GM12891 (cell line): ENCODE data around the gene ZNF438.
"Not testable (repeated sequence)": the region's sequence is repeated elsewhere in the genome, so short reads cannot be mapped to it uniquely, and the experiment has no call there.

Experiments
- DNase-seq: peaks from one replicate; pipeline ENCODE4 v3.0.0; 2011; ENCODE audit warnings: low spot score; ENCODE audit not compliant: insufficient read length
- FAIRE-seq: peaks from 2 replicates; lab custom pipeline; 2011; peaks lifted over from hg19 to GRCh38; lab: Jason Lieb, UNC
- PAX5 ChIP-seq: IDR thresholded peaks from 2 replicates; pipeline ENCODE4 v1.6.1; 2011; ENCODE audit warnings: low read length, moderate library complexity, mild to moderate bottlenecking; ENCODE audit not compliant: insufficient read depth, severe bottlenecking
- POLR2A ChIP-seq: IDR thresholded peaks from 2 replicates; pipeline ENCODE4 v1.6.1; 2011; ENCODE audit warnings: low read depth, low read length, control low read depth
- POLR2AphosphoS5 ChIP-seq: IDR thresholded peaks from 2 replicates; pipeline ENCODE4 v1.6.1; 2011; ENCODE audit warnings: low read depth, low read length, control low read depth
- POU2F2 ChIP-seq: IDR thresholded peaks from 2 replicates; pipeline ENCODE4 v1.6.1; 2011; ENCODE audit warnings: low read depth, mild to moderate bottlenecking, control low read depth, low read length, moderate library complexity
- SPI1 ChIP-seq: IDR thresholded peaks from 2 replicates; pipeline ENCODE4 v1.6.1; 2011; ENCODE audit warnings: low read depth, low read length, control low read depth
- TAF1 ChIP-seq: IDR thresholded peaks from 2 replicates; pipeline ENCODE4 v1.6.1; 2011; ENCODE audit warnings: low read depth, low read length, control low read depth

Gene ZNF438

DNA sequence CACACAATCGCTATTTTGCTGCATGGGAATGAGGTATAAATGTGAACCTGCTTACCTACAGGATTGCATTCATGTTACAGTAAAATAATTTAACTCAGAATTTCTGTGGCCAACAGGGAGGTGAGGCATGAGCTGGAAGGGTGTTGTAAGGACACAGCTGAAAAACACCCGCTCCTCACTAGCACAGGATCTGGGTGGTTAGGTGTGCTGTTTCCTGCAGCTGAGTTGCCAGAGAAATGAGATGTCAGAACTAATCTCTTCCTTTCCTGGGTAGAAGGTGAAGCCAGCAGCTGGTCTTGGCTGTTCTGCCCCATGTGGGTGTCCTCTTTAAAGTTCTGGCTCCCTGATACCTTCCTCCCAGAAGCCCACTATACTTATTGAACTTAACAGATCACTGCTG is 39.0 kb upstream of the ZNF438 start:
- TF ChIP-seq POU2F2: no peak
- TF ChIP-seq TAF1: no peak
- no peak for TF ChIP-seq SPI1
- TF ChIP-seq POLR2A: no peak
- no peak for TF ChIP-seq POLR2AphosphoS5
- no peak for TF ChIP-seq PAX5
- FAIRE-seq: no peak
- DNase-seq: no peak

DNA sequence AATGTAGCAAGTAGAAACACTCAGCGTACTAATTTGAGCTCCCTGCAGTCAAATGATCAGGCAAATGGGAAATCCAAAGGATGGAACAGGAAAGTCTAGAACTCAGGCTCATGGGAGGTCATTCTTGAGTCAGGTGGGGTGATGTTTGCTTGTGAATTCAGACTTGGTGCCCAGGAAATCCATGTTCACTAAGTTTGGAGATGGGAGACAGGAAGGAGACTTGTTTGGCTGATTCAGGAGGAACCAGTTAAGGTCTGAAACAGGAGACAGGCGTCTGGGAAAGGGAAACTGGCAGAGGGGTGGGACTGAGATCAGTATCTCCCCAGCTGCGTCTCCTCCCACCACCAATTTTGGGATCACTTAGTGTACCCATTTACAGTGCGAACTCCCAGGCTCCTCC is 38.4 kb upstream of the ZNF438 start:
- TF ChIP-seq POLR2A (no peak), SPI1 (no peak), TAF1 (no peak), PAX5 (no peak), POU2F2 (no peak), POLR2AphosphoS5 (no peak)
- DNase-seq: no peak
- no peak for FAIRE-seq

DNA sequence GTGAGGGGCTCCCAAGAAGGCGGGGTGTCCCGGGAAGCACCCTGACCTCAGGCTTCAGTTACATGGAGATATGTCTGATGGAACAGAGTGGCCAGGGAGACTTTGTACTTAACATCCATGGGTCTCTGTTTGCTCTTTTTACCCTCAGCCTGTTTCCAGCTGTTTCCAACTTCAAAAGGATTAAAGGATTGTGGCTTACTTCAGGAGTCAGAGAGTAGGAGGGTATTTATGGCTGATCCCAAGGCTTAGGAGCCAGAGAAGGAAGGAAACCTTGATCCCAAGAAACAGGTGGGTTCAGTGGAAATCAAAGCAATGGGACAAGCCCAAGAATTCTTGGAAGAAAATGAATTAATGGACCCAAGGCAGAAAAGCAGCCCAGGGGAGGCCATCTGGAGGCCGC is 37.7 kb upstream of the ZNF438 start:
- DNase-seq (no peak), FAIRE-seq (no peak)
- no peak for TF ChIP-seq POLR2A
- no peak for TF ChIP-seq POU2F2
- TF ChIP-seq POLR2AphosphoS5: no peak
- no peak for TF ChIP-seq SPI1
- no peak for TF ChIP-seq TAF1
- TF ChIP-seq PAX5: no peak

DNA sequence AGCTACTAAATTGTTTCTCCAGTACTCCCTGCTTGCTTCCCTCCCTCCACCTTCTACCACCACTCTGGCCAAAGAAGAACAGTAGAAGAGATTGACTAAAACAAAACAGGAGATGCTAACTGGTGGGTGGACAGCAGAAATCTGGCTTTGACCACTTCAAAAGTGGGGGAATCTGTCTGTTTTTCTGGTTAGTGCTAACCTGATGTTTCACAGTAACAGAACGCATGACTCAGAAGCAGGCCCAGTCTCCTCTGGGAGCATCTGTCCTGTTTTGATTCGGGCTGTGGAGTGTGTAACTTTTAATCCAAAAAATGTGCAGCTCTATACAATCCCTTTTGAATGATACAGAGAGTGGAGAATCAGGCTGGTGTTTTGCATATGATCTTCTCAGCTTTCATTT is 32.7 kb upstream of the ZNF438 start:
- DNase-seq (no peak), FAIRE-seq (no peak)
- TF ChIP-seq POU2F2: no peak
- no peak for TF ChIP-seq TAF1
- TF ChIP-seq SPI1: no peak
- TF ChIP-seq POLR2AphosphoS5: no peak
- TF ChIP-seq PAX5: no peak
- TF ChIP-seq POLR2A: no peak

DNA sequence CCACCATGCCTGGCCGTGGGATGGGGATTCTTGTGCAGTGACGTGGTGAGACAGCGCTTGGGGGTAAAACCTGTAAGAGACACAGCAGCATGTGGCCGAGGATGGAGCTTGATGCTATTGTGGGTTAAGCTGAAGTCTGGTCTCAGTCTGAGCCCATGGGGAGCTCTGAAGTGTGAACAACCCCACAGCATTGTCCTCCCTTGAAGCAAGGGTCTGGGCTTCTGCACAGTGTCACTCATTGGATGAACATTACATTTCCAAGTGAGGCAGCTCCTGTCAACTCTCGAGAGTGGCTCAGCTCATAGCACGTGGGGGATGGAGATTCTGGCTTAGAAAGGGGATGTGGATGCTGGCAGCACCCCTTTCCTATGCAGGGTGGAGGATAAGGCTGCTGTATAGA is 32.2 kb upstream of the ZNF438 start:
- DNase-seq (no peak), FAIRE-seq (no peak)
- TF ChIP-seq PAX5 (no peak), POLR2A (no peak), POLR2AphosphoS5 (no peak), SPI1 (no peak), POU2F2 (no peak), TAF1 (no peak)

DNA sequence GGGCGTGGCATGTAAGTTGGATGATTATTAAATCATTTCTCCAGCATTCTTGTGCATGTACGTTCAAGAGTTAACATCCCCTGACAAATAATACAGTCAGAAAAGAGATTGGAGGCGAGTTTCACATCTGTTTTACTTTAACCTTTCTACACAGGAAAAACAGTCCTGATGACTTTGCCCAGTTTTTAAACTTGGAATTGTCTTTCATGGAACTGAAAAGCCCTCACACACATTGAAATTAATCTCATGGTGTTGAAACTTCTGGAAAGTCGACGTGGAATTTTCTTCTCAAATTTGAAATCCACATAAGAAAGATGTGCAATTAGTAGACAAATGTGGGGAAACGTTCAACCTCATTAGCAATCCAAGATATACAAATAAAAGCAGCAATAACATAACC is 31.2 kb upstream of the ZNF438 start:
- no peak for DNase-seq
- TF ChIP-seq SPI1 (no peak), TAF1 (no peak), POLR2AphosphoS5 (no peak), POLR2A (no peak), POU2F2 (no peak), PAX5 (no peak)
- no peak for FAIRE-seq

DNA sequence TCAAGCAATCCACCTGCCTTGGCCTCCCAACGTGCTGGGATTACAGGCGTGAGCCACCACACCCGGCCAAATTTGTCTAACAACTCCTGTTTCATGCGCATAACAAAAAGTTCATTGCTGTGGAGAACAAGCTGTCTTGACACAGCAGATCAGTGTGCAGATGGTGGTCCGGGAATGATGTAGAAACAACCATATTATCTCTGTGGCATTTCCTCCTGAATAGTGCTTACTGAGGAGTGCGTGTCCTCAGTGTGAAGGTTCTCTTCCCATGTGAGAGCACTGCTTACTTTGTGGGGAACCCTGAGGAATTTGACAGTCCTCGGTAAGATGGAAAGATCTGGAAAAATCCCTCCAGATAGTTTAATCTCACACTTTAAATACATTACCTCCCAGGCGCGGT is 30.3 kb upstream of the ZNF438 start:
- TF ChIP-seq POU2F2 (no peak), SPI1 (no peak), POLR2AphosphoS5 (no peak), PAX5 (no peak), POLR2A (no peak), TAF1 (no peak)
- FAIRE-seq (no peak), DNase-seq (no peak)

DNA sequence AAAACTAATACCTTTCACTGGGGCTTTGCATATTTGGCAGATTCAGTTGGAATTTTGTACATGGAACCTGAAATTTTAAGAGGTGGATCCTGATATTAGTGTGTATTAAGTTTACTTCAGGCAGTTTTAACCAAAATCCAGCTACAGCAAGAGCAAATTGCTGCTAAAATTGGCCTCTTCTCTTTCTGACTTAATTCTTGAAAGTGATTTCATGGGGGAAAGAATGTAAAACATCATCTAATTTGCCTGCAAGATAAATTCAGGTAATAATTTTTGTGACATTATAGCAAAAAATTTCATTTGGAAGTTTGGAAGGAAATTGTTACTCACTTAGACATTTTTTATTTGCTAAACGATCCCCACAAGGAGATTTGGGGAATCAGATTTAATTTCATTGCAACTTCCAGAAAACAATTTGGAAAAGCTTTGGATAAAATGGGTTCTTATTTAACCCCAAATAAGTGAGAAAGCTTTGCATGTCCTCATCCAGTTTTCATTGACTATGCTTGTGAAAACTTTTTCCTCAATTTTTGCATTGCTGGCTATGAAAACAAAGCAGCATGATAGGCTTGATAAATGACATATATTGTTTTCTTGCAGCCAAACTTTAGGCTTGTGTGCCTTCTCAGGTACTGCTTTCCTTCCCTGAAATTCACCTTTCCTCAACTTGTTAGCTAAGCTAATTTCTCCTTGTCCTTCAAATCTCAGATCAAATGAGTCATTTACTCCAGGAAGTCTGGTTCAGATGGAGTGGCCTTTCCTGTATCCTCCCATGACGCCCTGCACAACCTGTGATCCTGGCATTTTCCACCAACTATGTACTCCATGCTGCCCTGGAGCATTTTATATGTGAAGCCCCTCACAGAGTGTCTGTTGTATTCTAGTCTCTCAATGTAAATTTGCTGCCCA is 27.4 kb upstream of the ZNF438 start:
- TF ChIP-seq SPI1 (no peak), PAX5 (no peak), POU2F2 (no peak), POLR2A (no peak), TAF1 (no peak), POLR2AphosphoS5 (no peak)
- no peak for FAIRE-seq
- DNase-seq: no peak

DNA sequence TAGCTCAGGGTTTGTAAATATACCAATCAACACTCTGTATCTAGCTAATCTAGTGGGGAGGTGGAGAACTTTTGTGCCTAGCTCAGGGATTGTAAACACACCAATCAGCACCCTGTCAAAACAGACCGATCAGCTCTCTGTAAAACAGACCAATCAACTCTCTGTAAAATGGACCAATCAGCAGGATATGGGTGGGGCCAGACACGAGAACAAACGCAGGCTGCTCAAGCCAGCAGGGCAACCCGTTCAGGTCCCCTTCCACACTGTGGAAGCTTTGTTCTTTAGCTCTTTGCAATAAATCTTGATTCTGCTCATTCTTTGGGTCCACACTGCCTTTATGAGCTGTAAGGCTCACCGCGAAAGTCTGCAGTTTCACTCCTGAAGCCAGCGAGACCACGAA is 25.0 kb upstream of the ZNF438 start:
- DNase-seq, FAIRE-seq: not testable (repeated sequence)

DNA sequence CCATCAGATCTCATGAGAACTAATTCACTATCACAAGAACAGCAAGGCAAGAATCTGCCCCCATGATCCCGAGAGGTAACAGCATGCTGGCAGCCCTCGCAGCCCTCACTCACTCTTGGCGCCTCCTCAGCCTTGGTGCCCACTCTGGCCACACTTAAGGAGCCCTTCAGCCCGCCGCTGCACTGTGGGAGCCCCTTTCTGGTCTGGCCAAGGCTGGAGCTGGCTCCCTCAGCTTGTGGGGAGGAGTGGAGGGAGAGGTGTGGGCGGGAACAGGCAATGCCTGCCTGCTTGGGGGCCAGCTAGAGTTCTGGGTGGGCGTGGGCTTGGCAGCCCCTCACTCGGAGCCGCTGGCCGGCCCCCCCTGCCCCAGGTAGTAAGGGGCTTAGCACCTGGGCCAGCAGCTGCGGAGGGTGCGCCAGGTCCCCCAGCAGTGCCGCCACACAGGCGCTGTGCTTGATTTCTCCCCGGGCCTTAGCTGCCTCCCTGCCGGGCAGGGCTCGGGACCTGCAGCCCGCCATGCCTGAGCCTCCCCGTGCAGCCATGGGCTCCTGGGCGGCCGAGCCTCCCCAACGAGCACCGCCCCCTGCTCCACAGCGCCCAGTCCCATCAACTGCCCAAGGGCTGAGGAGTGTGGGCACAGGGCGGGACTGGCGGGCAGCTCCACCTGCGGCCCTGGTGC is 24.0 kb upstream of the ZNF438 start:
- TF ChIP-seq POU2F2: no peak
- TF ChIP-seq PAX5: no peak
- no peak for TF ChIP-seq SPI1
- no peak for TF ChIP-seq POLR2A
- TF ChIP-seq POLR2AphosphoS5: no peak
- TF ChIP-seq TAF1: no peak
- no peak for DNase-seq
- no peak for FAIRE-seq

DNA sequence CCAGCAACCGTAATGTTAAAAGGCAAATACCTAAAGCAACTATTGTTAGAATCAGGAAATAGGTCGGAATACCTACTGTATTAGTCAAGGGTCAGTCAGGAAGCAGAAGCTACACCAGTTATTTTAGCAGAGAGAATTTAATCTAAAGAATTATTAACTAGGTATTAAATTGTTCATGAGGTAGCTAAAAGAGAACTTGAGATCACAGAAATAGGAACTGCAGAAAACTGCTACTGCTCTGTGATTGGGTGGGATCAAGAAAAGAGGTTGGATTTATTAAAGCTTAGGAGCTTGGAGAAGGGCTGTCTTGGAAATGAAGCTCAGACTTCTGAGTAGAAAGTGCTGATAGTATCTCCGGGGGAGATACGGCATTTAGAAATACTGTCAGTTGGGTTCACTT is 20.0 kb upstream of the ZNF438 start:
- TF ChIP-seq TAF1 (no peak), POLR2AphosphoS5 (no peak), SPI1 (no peak), POU2F2 (no peak), POLR2A (no peak), PAX5 (no peak)
- no peak for FAIRE-seq
- no peak for DNase-seq
